ENCODE measurements around the gene STK35. TPM values are rescaled to one million over a fixed set of nuclear protein-coding genes. Genes with fewer than 3 reads are reported as not detected.

The STK35 gene
- total and polyA plus RNA-seq, 2 of the 8 experiments (the other 6 are each of a cell fraction or from before 2014, with no cell fraction given): 24.9 to 45.0 TPM

DNA sequence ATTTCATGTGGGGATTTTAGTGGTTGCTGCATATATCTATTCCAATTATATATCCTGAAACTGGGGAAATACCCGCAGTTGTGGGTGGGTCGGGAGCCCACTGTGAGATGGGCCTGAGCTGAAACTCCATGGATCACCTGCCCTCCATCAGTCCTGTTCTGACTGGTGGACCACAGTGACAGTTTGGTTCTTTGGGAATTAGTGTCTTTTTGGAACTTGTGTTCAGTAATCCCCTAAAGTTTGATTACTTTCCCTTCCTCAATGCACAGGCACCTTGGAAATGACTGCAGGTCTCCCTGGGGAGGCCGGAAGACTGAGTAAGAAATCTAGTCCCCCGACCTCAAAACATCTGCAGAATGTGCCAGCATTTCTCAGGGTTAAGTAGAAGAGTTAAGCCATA is 11.3 kb downstream of the STK35 start (continued):
- TF ChIP-seq, protein P1, sequence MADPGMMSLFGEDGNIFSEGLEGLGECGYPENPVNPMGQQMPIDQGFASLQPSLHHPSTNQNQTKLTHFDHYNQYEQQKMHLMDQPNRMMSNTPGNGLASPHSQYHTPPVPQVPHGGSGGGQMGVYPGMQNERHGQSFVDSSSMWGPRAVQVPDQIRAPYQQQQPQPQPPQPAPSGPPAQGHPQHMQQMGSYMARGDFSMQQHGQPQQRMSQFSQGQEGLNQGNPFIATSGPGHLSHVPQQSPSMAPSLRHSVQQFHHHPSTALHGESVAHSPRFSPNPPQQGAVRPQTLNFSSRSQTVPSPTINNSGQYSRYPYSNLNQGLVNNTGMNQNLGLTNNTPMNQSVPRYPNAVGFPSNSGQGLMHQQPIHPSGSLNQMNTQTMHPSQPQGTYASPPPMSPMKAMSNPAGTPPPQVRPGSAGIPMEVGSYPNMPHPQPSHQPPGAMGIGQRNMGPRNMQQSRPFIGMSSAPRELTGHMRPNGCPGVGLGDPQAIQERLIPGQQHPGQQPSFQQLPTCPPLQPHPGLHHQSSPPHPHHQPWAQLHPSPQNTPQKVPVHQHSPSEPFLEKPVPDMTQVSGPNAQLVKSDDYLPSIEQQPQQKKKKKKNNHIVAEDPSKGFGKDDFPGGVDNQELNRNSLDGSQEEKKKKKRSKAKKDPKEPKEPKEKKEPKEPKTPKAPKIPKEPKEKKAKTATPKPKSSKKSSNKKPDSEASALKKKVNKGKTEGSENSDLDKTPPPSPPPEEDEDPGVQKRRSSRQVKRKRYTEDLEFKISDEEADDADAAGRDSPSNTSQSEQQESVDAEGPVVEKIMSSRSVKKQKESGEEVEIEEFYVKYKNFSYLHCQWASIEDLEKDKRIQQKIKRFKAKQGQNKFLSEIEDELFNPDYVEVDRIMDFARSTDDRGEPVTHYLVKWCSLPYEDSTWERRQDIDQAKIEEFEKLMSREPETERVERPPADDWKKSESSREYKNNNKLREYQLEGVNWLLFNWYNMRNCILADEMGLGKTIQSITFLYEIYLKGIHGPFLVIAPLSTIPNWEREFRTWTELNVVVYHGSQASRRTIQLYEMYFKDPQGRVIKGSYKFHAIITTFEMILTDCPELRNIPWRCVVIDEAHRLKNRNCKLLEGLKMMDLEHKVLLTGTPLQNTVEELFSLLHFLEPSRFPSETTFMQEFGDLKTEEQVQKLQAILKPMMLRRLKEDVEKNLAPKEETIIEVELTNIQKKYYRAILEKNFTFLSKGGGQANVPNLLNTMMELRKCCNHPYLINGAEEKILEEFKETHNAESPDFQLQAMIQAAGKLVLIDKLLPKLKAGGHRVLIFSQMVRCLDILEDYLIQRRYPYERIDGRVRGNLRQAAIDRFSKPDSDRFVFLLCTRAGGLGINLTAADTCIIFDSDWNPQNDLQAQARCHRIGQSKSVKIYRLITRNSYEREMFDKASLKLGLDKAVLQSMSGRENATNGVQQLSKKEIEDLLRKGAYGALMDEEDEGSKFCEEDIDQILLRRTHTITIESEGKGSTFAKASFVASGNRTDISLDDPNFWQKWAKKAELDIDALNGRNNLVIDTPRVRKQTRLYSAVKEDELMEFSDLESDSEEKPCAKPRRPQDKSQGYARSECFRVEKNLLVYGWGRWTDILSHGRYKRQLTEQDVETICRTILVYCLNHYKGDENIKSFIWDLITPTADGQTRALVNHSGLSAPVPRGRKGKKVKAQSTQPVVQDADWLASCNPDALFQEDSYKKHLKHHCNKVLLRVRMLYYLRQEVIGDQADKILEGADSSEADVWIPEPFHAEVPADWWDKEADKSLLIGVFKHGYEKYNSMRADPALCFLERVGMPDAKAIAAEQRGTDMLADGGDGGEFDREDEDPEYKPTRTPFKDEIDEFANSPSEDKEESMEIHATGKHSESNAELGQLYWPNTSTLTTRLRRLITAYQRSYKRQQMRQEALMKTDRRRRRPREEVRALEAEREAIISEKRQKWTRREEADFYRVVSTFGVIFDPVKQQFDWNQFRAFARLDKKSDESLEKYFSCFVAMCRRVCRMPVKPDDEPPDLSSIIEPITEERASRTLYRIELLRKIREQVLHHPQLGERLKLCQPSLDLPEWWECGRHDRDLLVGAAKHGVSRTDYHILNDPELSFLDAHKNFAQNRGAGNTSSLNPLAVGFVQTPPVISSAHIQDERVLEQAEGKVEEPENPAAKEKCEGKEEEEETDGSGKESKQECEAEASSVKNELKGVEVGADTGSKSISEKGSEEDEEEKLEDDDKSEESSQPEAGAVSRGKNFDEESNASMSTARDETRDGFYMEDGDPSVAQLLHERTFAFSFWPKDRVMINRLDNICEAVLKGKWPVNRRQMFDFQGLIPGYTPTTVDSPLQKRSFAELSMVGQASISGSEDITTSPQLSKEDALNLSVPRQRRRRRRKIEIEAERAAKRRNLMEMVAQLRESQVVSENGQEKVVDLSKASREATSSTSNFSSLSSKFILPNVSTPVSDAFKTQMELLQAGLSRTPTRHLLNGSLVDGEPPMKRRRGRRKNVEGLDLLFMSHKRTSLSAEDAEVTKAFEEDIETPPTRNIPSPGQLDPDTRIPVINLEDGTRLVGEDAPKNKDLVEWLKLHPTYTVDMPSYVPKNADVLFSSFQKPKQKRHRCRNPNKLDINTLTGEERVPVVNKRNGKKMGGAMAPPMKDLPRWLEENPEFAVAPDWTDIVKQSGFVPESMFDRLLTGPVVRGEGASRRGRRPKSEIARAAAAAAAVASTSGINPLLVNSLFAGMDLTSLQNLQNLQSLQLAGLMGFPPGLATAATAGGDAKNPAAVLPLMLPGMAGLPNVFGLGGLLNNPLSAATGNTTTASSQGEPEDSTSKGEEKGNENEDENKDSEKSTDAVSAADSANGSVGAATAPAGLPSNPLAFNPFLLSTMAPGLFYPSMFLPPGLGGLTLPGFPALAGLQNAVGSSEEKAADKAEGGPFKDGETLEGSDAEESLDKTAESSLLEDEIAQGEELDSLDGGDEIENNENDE (IDR thresholded peaks at IDR 0.05; ENCODE audit: insufficient replicate concordance, low read length): no peak
- no peak for TF ChIP-seq TAF7 (optimal IDR thresholded peaks at IDR 0.05; ENCODE audit: borderline replicate concordance, low read depth, low read length)
- no peak for TF ChIP-seq ASH2L (IDR thresholded peaks at IDR 0.05; ENCODE audit: low read length)
- no peak for TF ChIP-seq CHD2 (IDR thresholded peaks at IDR 0.05; ENCODE audit: low read length)
- TF ChIP-seq NRF1 (IDR thresholded peaks at IDR 0.05; ENCODE audit: low read depth, low read length): no peak
- no peak for TF ChIP-seq EZH2 (IDR thresholded peaks at IDR 0.05; ENCODE audit: low read depth, low read length, severe bottlenecking)
- TF ChIP-seq YY1 (IDR thresholded peaks at IDR 0.05; ENCODE audit: low read depth, low read length): no peak
- no peak for TF ChIP-seq CBX8 (IDR thresholded peaks at IDR 0.05; ENCODE audit: borderline replicate concordance, low read depth, low read length)
- no peak for TF ChIP-seq SP2 (IDR thresholded peaks at IDR 0.05; ENCODE audit: low read length)
- TF ChIP-seq BCL11A (IDR thresholded peaks at IDR 0.05; ENCODE audit: low read depth in 2 of 2, low read length in 2 of 2): no peak
- no peak for TF ChIP-seq RBBP5 (IDR thresholded peaks at IDR 0.05; ENCODE audit: borderline replicate concordance, low read depth, low read length)
